GM04504 (cell line): ENCODE results near the gene IL1RN.

ENCODE experiments used
- DNase-seq: peaks from one replicate; pipeline ENCODE4 v3.0.0-alpha.2; 2012; ENCODE audit warnings: low read depth

IL1RN gene

DNA sequence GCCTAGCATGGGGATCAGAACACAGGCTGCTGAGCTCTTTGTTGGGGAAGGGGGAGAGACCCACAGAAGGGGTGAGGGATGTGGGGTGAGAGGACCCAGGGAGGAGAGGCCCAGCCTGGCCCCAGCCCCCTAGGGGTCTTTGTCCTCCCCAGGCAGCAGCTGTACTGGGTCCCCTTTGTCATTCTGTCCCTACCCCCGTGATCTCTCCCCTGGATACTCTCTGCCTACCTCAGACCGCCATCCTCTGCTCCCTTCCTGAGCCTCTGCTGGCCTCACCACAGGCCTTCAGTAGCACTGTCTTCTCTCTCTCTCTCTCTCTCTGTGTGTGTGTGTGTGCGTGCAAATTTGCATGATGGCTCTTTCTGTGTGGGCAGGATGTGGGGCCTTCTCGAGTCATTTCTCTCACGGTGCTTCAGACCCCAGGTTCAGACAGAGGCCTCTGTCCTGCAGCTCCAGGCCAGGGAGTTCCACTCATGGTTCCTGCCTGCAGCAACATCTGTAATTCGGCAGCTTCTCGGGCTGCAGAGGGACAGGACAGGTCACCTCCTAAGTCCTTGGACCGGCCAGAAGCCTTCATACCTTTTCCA lies 47.7 kb downstream of the IL1RN start:
- no peak for DNase-seq

DNA sequence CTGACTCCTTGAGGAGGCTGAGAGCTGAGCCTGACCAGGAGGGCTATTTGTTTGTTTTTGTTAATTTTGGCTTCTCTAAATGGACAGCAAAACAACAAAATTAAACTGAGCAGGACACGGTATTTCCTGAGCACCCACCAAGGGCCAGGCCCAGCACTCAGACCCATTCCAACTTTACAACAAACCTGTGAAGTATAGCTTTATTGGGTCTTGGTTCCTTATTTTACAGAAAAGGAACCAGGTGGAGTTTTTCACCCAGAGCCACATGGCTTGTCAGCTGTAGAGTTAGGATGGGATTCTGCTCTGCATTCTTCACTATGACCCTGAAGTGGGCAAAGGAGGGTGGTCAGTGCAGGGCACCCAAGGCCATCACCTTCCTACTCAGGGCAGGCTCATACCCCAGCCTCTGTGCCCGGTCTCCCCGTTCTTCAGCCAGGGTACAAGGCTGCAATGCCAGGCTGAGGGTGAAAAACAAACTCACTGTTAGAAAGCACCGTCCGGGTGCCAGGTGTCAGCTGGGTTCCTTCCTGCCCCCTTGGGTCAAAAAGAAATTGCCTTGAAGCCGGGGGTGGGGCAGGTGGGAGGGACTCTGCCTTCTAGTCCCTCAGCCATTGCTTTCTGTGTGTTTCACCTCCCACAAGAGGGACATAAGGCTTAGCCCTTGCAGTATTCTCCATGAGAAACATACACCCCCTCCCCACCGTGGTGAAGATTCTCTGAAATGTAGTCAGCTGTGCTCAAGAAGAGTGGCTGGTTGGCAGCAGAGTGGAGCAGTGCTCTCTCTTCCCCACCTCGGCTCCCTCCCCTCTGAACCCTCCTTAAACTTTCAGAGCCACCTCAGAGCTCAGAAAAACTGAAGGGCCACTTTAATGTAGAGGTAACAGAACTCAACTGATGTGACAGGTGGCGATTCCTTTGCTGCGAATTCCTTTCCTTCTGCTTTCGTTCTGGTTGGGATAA lies 48.6 kb downstream of the IL1RN start:
- DNase-seq, result no peak

DNA sequence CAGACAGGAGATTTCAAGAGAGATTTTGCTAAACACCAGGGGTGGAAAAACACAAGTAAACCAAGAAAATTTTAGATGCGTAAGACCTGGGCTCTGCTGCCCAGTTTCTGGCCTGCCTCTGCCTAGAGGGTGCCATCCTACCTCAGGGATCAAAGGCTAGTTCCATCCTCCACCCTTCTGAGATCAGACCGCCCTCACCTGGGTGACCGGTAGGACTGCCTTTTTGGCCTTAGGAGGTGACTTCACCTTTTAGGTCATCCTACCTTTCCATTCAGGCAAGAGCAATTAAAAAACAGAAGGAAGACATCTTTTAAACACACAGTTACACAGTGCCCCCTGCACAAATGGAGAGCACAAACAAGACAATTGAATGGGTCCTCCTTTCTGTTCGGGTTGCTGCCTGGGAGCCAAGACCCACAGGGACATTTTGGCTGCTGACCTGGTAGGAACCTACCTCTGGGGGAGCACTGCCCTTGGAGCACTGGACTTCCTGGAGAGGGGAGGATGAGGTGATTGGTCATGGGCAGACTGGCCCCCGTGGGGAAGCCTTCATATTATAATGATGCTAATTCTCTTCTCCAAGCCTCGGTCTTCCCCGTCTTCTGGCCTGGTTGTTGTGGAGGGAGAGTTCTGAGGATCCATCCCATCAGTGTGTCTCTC lies 49.4 kb downstream of the IL1RN start:
- DNase-seq, result no peak

DNA sequence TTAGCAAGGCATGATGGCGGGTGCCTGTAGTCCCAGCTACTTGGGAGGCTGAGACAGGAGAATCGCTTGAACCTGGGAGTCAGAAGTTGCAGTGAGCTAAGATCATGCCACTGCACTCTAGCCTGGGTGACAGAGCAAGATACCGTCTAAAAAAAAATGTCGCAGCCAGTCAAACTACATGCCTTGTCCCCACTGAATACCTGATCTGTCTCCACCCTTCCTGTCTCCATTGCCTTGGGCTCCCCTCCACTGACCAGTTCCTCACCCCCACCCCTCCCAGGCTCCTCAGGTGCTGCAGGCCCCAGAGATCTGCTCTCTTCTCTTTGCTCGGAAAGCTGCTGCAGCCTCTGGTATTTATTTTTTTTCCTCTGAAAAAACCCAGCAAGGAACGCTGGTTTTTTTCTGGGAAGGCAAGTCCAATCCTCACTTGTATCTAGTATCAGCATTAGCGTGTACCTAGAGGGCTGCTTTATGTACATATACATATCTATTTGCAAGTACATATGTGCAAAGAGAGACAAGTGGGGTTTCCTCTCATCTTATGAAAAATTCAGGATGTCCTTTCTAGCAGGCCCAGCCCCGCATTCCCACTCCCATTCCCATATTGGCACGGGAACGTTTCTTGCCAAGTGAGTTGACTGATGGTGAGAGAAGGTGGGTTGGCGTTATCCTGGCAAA lies 50.8 kb downstream of the IL1RN start:
- DNase-seq, result no peak

DNA sequence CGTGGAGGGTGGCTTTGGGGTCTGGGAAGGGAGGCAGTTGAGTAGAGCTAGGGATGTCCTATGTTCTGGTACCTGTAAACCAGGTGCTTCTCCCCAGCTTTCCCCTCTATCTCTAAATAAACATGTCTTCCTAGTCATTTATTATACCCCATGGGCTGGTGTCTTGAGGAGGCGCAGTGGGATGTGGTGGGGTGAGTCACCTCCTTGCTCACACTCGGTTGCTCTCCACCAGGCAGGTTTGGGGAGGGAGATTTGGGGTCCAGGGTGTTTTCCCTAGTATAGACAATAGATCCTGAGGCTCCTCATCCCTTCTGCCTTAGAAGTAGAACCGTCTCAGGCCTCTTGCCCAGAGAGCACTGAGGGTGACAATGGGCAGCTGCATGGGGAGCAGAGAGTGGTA lies 51.5 kb downstream of the IL1RN start:
- no peak for DNase-seq

DNA sequence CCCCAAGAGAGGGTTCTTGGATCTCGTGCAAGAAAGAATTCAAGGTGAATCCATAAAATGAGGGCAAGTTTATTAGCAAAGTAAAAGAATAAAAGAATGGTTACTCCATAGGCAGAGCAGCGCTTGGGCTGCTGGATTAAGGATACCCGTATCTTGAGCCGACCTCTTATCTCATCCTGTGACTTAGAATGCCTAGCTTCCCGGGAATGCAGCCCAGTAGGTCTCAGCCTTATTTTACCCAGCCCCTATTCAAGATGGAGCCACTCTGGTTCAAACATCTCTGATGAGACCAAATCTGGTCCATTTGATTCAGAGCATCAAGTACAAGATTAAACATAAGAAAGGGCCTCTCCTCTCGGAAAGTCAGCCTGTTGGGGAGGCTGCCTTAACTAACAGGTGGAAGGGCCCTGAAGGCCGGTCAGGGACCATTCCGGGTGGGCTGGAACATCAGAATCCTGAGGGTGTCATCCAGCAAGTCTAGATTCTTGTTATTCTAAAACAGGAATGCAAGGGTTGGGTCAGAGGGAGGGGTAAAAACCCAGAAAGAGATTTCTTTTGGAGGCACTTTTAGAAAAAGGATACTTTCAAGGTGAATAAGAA lies 52.1 kb downstream of the IL1RN start:
- no peak for DNase-seq

DNA sequence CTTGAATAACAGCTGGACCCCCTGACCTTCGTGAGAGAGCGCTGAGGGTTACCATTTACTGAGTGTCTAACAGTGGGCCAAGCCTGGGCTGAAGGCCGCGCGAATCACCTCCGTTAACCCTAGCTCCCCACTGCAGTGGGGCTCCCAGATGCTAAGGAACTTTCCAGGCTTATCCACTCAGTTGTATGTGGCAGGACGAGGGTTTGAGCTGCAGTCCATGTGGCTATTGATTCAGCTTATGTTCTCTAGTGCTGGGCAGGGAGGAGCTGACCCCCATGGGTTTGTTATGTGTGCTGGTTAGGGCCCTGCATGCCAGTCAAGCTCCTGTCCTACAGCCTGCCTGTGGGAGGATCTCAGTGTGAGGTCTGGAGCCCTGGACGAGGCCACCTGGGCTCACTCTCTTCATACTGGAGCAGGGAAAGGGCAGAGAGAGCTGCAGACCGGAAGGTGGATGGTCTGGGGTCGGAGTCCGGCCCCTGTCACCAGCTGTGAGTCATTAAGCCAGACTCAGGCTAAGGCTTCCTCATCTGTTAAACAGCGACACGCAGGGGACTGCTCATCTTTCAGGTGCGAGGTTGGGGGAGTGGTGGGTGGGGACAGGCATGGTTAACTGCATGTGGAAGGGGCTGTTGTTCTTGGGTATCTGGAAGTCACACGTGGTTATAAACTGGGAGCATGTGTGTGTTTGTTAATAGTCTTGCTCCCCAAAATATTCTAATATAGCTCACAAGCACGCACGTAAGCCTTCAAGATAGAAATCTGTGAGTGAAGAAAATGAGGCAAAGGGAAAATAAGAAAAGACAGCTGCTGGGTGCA lies 52.9 kb downstream of the IL1RN start:
- DNase-seq, result no peak

DNA sequence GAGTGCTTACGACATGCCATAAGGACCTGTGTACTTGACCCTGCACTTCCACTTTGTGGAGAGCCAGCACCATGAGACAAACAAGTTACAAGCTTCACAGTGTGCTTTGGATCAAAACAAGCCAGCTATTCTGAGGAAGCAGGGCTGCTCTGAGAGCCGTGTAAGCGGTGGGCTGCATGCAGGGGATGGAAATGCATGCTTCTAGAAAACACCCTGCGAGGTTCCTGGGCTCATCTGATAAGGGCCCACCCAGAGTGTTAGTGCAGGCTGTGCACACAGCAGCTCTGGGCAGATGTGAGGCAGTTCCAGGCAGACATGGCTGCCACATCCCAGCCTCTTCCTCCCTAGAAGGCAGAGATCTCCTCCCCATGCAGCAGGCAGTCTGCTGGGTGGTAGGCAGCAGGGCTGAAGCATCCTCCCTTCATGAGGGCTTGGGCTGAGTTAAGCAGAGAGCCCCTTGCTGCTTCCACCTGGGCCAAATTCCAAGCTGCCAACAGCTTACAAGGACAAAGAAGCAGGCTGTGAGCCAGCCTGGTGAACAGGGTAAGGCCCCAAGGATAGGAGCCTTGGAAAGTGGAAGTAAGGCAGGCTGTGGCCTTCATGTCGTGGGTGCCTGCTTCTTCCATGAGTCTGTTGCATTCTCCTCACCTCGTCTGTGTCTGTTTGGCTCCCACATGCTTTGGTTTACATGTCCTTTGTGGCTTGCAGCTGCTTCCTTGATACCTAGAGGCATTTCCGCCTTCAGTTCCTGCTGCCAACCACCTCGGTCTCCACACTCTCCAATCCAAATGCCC lies 54.1 kb downstream of the IL1RN start:
- DNase-seq, result no peak

DNA sequence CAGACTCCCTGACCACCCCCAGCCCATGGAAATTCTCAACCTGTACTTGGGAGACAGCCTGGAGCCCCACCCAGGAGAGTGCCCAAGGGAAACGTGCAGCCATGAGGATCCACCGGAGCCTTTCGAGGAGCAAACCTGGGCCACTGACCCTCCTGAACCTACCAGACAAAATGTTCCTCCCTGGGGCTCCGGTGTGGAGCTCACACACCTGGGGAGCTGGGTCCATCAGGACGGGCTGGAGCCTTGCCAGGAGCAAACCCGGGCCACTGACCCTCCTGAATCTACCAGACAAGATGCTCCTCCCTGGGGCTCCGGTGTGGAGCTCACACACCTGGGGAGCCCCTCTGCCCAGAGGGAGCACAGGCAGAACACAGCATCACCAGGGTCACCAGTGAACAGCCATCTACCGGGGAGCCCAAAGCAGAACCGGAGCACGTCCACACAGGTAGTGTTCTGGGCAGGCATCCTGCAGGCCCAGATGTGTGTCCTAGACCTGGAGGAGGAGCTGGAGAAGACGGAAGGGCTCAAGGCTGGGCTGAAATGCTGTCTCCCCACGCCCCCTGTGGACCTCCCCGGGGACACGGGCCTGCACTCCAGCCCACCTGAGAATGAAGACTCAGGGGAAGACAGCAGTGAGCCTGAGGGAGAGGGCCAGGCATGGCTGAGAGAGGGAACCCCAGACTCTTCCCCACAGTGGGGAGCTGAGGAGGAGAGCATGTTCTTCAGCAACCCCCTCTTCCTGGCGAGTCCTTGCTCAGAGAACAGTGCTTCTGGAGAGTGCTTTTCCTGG lies 55.3 kb downstream of the IL1RN start:
- no peak for DNase-seq

DNA sequence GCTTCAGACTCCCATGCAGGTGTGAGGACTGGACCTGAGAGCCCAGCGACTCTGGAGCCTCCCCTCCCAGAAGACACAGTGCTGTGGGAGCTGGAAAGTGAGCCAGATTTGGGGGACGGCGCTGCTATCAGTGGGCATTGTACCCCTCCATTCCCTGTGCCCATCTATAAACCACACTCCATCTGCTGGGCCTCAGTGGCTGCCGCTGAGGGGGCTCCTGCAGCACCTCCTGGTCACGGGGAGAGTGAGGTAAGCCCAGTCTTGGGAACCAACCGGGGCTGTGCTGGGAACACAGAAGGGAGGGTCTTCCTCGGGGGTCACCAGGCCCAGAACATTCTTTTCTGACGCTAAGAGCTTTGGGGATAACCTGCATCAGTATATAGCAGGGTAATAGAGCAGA lies 55.9 kb downstream of the IL1RN start:
- no peak for DNase-seq
